ENCODE results near the gene CATSPERB.

DNA sequence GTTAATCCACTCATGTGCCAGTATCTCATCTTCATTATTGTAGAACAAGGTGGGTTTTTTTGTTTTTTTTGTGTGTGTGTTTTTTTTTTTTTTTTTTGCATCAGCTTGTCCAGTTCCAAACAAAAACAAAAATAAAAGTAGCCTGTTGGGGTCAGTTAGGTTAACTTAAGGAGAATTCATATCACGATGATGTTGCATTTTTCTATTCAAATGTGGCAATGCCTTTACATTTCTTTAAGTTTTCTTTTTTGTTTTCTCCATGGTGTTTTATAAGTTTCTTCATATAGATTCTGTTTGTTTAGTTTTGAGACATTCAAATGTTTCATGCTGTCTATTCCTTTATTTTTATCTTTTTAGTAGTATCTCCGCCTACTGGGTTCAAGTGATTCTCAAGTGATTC is 16.2 kb upstream of the CATSPERB start:
- TF ChIP-seq, protein P1, sequence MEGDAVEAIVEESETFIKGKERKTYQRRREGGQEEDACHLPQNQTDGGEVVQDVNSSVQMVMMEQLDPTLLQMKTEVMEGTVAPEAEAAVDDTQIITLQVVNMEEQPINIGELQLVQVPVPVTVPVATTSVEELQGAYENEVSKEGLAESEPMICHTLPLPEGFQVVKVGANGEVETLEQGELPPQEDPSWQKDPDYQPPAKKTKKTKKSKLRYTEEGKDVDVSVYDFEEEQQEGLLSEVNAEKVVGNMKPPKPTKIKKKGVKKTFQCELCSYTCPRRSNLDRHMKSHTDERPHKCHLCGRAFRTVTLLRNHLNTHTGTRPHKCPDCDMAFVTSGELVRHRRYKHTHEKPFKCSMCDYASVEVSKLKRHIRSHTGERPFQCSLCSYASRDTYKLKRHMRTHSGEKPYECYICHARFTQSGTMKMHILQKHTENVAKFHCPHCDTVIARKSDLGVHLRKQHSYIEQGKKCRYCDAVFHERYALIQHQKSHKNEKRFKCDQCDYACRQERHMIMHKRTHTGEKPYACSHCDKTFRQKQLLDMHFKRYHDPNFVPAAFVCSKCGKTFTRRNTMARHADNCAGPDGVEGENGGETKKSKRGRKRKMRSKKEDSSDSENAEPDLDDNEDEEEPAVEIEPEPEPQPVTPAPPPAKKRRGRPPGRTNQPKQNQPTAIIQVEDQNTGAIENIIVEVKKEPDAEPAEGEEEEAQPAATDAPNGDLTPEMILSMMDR (optimal IDR thresholded peaks at IDR 0.05 in 1 of 3, IDR thresholded peaks at IDR 0.05 in 1 of 3, conservative IDR thresholded peaks at IDR 0.05 in 1 of 3; ENCODE audit: extremely low read depth in 1 of 3, insufficient read depth in 2 of 3, low read length in 3 of 3): no peak
- no peak for TF ChIP-seq EZH2 (IDR thresholded peaks at IDR 0.05; ENCODE audit: low read length)

Data from keratinocyte (primary cell).